ENCODE data around the gene TEX2. TPM values are rescaled to one million over a fixed set of nuclear protein-coding genes. Genes with fewer than 3 reads are reported as not detected.

TEX2 gene
- total and polyA plus RNA-seq, 2 experiments from 2014 or later: 26.9 to 37.0 TPM

- WGBS, 2 experiments (ENCODE audit: low coverage in 1 of 2, low lambda C conversion rate in 2 of 2, missing lambda C conversion rate in 2 of 2): 8 to 24% methylated on average over 3 to 4 of the region's 4 CpGs
- H4K20me1 ChIP-seq (ENCODE audit: insufficient read depth): no peaks in the 10 kb centered on the region
- no peaks in the 10 kb centered on the region for H3K79me2 ChIP-seq (ENCODE audit: insufficient read depth)
- no peak for TF ChIP-seq EZH2 (IDR thresholded peaks at IDR 0.05; ENCODE audit: insufficient read depth, poor library complexity, severe bottlenecking)
- no peak for TF ChIP-seq EZH2phosphoT487 (IDR thresholded peaks at IDR 0.05; ENCODE audit: insufficient read depth, low read depth)
- in situ Hi-C loops (cut with MboI): loop anchor here (25.0 kb wide), 1 partner anchor 370 kb away; the partner anchor contains the start of genes CSHL1 and GH1
- H3K4me1 ChIP-seq (ENCODE audit: insufficient read depth): peaks cover 10% of the 10 kb centered on the region; the same call in 1 of the 2 replicates
- DNase-seq: no peak
- peak overlapping the region; percentile 71 for H2AFZ ChIP-seq
- no peak overlapping the region; the same call in 1 of the 2 replicates for H3K9ac ChIP-seq
- H3F3A ChIP-seq (ENCODE audit: insufficient read depth): no peaks in the 10 kb centered on the region; the same call in 1 of the 2 replicates
- H3K4me2 ChIP-seq (ENCODE audit: unreplicated experiment): peak overlapping the region; percentile 32
- no peaks in the 10 kb centered on the region for H3K9me3 ChIP-seq (ENCODE audit: low read depth)
- no peaks in the 10 kb centered on the region for H3K27me3 ChIP-seq (replicated peaks; ENCODE audit: insufficient read depth)
- H3K27ac ChIP-seq: no peak overlapping the region
- no peaks in the 10 kb centered on the region for H3K36me3 ChIP-seq (ENCODE audit: low read depth)
- no peaks in the 10 kb centered on the region for H3K9me2 ChIP-seq (ENCODE audit: insufficient read depth)
- H3K4me3 ChIP-seq: 0 out of 2 replicates have a peak overlapping the region, but pooled peaks have one; percentile 9
Observed at GRCh38 chr17:64282753-64283080, 19.7 kb upstream of the TEX2 start.

GRCh38 chr17:64281962-64282752 lies 19.1 kb upstream of the TEX2 start:
- H3K4me3 ChIP-seq: 0 out of 2 replicates have a peak overlapping the region, but pooled peaks have one; percentile 9
- H3K79me2 ChIP-seq (ENCODE audit: insufficient read depth): no peaks in the 10 kb centered on the region
- H3K4me2 ChIP-seq (ENCODE audit: unreplicated experiment): peak overlapping the region; percentile 32
- TF ChIP-seq EZH2 (IDR thresholded peaks at IDR 0.05; ENCODE audit: insufficient read depth, poor library complexity, severe bottlenecking) (no peak), EZH2phosphoT487 (IDR thresholded peaks at IDR 0.05; ENCODE audit: insufficient read depth, low read depth) (no peak)
- no peak overlapping the region for H3K27ac ChIP-seq
- H3K9me3 ChIP-seq (ENCODE audit: low read depth): no peaks in the 10 kb centered on the region
- peak overlapping the region; percentile 71 for H2AFZ ChIP-seq
- WGBS, 2 experiments (ENCODE audit: low coverage in 1 of 2, low lambda C conversion rate in 2 of 2, missing lambda C conversion rate in 2 of 2): 24 to 25% methylated on average over 19 of the region's 19 CpGs
- H3K27me3 ChIP-seq (replicated peaks; ENCODE audit: insufficient read depth): no peaks in the 10 kb centered on the region
- no peaks in the 10 kb centered on the region for H3K9me2 ChIP-seq (ENCODE audit: insufficient read depth)
- in situ Hi-C loops (cut with MboI): loop anchor here (25.0 kb wide), 1 partner anchor 370 kb away; the partner anchor contains the start of genes CSHL1 and GH1
- H4K20me1 ChIP-seq (ENCODE audit: insufficient read depth): no peaks in the 10 kb centered on the region
- H3K4me1 ChIP-seq (ENCODE audit: insufficient read depth): peaks cover 10% of the 10 kb centered on the region; the same call in 1 of the 2 replicates
- DNase-seq: peak; percentile 87
- H3K9ac ChIP-seq: no peak overlapping the region; the same call in 1 of the 2 replicates
- H3F3A ChIP-seq (ENCODE audit: insufficient read depth): no peaks in the 10 kb centered on the region; the same call in 1 of the 2 replicates
- no peaks in the 10 kb centered on the region for H3K36me3 ChIP-seq (ENCODE audit: low read depth)

GRCh38 chr17:64278614-64279013 lies 15.6 kb upstream of the TEX2 start:
- TF ChIP-seq EZH2 (IDR thresholded peaks at IDR 0.05; ENCODE audit: insufficient read depth, poor library complexity, severe bottlenecking) (no peak), EZH2phosphoT487 (IDR thresholded peaks at IDR 0.05; ENCODE audit: insufficient read depth, low read depth) (no peak)
- Histone ChIP-seq H3F3A (ENCODE audit: insufficient read depth) (no peaks in the 10 kb centered on the region; the same call in 1 of the 2 replicates), H3K79me2 (ENCODE audit: insufficient read depth) (no peaks in the 10 kb centered on the region), H3K4me1 (ENCODE audit: insufficient read depth) (peaks cover 10% of the 10 kb centered on the region; the same call in 1 of the 2 replicates), H3K9me3 (ENCODE audit: low read depth) (no peaks in the 10 kb centered on the region), H3K27ac (no peak overlapping the region), H3K4me3 (no peak overlapping the region), H2AFZ (peak overlapping the region; percentile 49; the same call in 1 of the 2 replicates), H3K27me3 (replicated peaks; ENCODE audit: insufficient read depth) (no peaks in the 10 kb centered on the region), H4K20me1 (ENCODE audit: insufficient read depth) (no peaks in the 10 kb centered on the region), H3K4me2 (ENCODE audit: unreplicated experiment) (no peak overlapping the region), H3K9ac (no peak overlapping the region), H3K36me3 (ENCODE audit: low read depth) (no peaks in the 10 kb centered on the region), H3K9me2 (ENCODE audit: insufficient read depth) (no peaks in the 10 kb centered on the region)
- peak; percentile 61 for DNase-seq
- in situ Hi-C loops (cut with MboI): loop anchor here (10.0 to 25.0 kb wide), 2 partner anchors 244 to 366 kb away; partner anchors contain the start of genes CSHL1 and GH1
- 46 to 51% methylated on average over 3 of the region's 3 CpGs for WGBS, 2 experiments (ENCODE audit: low coverage in 1 of 2, low lambda C conversion rate in 2 of 2, missing lambda C conversion rate in 2 of 2)

- H2AFZ ChIP-seq: peak overlapping the region; percentile 49; the same call in 1 of the 2 replicates
- no peaks in the 10 kb centered on the region for H3K36me3 ChIP-seq (ENCODE audit: low read depth)
- H3K4me3 ChIP-seq: no peak overlapping the region
- no peaks in the 10 kb centered on the region for H3K79me2 ChIP-seq (ENCODE audit: insufficient read depth)
- H3K4me1 ChIP-seq (ENCODE audit: insufficient read depth): peaks cover 10% of the 10 kb centered on the region; the same call in 1 of the 2 replicates
- in situ Hi-C loops (cut with MboI): loop anchor here (10.0 to 25.0 kb wide), 2 partner anchors 243 to 366 kb away; partner anchors contain the start of genes CSHL1 and GH1
- DNase-seq: peak; percentile 22
- no peaks in the 10 kb centered on the region for H4K20me1 ChIP-seq (ENCODE audit: insufficient read depth)
- no peaks in the 10 kb centered on the region for H3K9me2 ChIP-seq (ENCODE audit: insufficient read depth)
- no peak overlapping the region for H3K4me2 ChIP-seq (ENCODE audit: unreplicated experiment)
- no peaks in the 10 kb centered on the region; the same call in 1 of the 2 replicates for H3F3A ChIP-seq (ENCODE audit: insufficient read depth)
- H3K9me3 ChIP-seq (ENCODE audit: low read depth): no peaks in the 10 kb centered on the region
- H3K27ac ChIP-seq: no peak overlapping the region
- no peaks in the 10 kb centered on the region for H3K27me3 ChIP-seq (replicated peaks; ENCODE audit: insufficient read depth)
- WGBS, 2 experiments (ENCODE audit: low coverage in 1 of 2, low lambda C conversion rate in 2 of 2, missing lambda C conversion rate in 2 of 2): 67% methylated on average over 7 of the region's 7 CpGs
- H3K9ac ChIP-seq: no peak overlapping the region
- TF ChIP-seq EZH2phosphoT487 (IDR thresholded peaks at IDR 0.05; ENCODE audit: insufficient read depth, low read depth) (no peak), EZH2 (IDR thresholded peaks at IDR 0.05; ENCODE audit: insufficient read depth, poor library complexity, severe bottlenecking) (no peak)
Observed at GRCh38 chr17:64277831-64278562, 14.9 kb upstream of the TEX2 start.

All from GM23248 (cell line).